NCI-H69 (cell line): ENCODE results near the gene SMO.
"Not testable (repeated sequence)": the region's sequence is repeated elsewhere in the genome, so short reads cannot be mapped to it uniquely, and the experiment has no call there.

ENCODE experiments used
- DNase-seq: peaks from one replicate; lab custom pipeline; 2025; lab: John Stamatoyannopoulos, UW

Gene SMO

GRCh38 chr7:129169686-129170440, 18.6 kb upstream of the SMO start:
- DNase-seq, result no peak

- DNase-seq, result no peak
Observed at GRCh38 chr7:129170441-129171021, 17.9 kb upstream of the SMO start.

- DNase-seq, result not testable (repeated sequence)
Observed at GRCh38 chr7:129173861-129174260, 14.6 kb upstream of the SMO start.

- DNase-seq, result peak; percentile 78
Observed at GRCh38 chr7:129176916-129177710, 11.3 kb upstream of the SMO start.

GRCh38 chr7:129184981-129185670, 3.3 kb upstream of the SMO start:
- DNase-seq, result no peak

GRCh38 chr7:129186749-129187260, 1.6 kb upstream of the SMO start:
- no peak for DNase-seq

GRCh38 chr7:129187681-129188371, 607 bp upstream of the SMO start:
- DNase-seq, result no peak

GRCh38 chr7:129188892-129189660, 643 bp downstream of the SMO start:
- DNase-seq, result no peak

GRCh38 chr7:129189661-129190310, 1.4 kb downstream of the SMO start:
- no peak for DNase-seq

- DNase-seq, result peak; percentile 35
Observed at GRCh38 chr7:129191272-129191671, 2.8 kb downstream of the SMO start.

- DNase-seq, result no peak
Observed at GRCh38 chr7:129193892-129194291, 5.5 kb downstream of the SMO start.

GRCh38 chr7:129197771-129198170, 9.3 kb downstream of the SMO start:
- DNase-seq, result no peak

- DNase-seq, result no peak
Observed at GRCh38 chr7:129199406-129199805, 11.0 kb downstream of the SMO start.

GRCh38 chr7:129202058-129202777, 13.8 kb downstream of the SMO start:
- no peak for DNase-seq

- DNase-seq, result no peak
Observed at GRCh38 chr7:129203050-129203741, 14.8 kb downstream of the SMO start.

GRCh38 chr7:129205126-129205818, 16.8 kb downstream of the SMO start:
- DNase-seq, result no peak

- no peak for DNase-seq
Observed at GRCh38 chr7:129205987-129206785, 17.8 kb downstream of the SMO start.
